ENCODE results near the gene KLK10.
"Not testable (repeated sequence)": the region's sequence is repeated elsewhere in the genome, so short reads cannot be mapped to it uniquely, and the experiment has no call there.

KLK10 gene

DNA sequence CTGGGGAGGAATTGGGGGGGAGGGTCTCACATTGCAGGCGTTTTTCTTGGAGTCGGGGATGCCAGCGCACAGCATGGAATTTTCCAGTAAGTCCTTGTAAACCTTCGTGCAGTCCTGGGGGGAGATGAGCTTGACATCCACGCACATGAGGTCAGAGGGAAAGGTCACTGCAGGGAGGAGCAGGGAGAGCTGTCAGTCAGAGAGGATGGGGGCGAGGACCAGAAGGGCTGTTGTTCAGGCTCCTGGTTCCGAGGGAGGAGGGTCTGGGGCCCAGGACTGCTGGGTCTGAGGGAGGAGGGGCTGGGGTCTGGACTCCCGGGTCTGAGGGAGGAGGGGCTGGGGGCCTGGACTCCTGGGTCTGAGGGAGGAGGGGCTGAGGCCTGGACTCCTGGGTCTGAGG lies 39.8 kb downstream of the KLK10 start:
- no peak overlapping the region for H3K27ac ChIP-seq
- TF ChIP-seq, protein P1, sequence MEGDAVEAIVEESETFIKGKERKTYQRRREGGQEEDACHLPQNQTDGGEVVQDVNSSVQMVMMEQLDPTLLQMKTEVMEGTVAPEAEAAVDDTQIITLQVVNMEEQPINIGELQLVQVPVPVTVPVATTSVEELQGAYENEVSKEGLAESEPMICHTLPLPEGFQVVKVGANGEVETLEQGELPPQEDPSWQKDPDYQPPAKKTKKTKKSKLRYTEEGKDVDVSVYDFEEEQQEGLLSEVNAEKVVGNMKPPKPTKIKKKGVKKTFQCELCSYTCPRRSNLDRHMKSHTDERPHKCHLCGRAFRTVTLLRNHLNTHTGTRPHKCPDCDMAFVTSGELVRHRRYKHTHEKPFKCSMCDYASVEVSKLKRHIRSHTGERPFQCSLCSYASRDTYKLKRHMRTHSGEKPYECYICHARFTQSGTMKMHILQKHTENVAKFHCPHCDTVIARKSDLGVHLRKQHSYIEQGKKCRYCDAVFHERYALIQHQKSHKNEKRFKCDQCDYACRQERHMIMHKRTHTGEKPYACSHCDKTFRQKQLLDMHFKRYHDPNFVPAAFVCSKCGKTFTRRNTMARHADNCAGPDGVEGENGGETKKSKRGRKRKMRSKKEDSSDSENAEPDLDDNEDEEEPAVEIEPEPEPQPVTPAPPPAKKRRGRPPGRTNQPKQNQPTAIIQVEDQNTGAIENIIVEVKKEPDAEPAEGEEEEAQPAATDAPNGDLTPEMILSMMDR (IDR thresholded peaks at IDR 0.05) = no peak
- no peak for TF ChIP-seq ZFX (IDR thresholded peaks at IDR 0.05; ENCODE audit: borderline replicate concordance)

DNA sequence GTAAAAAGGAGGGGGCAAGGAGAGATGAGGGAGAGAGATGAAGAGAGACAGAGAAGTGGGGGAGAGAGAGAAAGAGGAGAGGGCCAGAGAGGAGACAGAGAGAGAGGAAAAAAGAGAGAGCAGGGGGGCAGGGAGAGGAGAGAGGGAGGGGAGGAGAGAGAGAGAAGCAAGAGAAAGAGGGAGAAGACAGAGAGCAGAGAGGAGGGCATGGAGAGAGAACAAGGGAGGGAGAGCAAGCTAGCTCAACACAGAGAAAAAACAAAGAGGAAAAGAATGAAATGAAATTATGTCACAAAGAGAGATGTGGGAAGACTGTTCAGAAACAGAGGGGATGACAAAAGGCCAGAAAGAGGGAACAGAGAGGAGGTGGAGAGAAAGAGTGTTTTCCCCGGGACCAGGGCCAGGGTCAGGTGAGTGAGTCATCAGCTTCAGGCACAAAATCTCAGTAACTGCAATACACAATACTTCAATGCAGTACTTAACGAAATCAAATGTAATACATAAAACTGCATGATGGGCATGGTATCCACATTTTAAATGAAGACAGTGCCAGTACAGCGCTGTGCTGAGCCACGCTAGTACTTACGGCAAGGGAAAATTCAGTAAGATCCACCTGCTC lies 40.6 kb downstream of the KLK10 start:
- no peak overlapping the region for H3K27ac ChIP-seq
- TF ChIP-seq, protein P1 (IDR thresholded peaks at IDR 0.05) = no peak
- no peak for TF ChIP-seq ZFX (IDR thresholded peaks at IDR 0.05; ENCODE audit: borderline replicate concordance)

DNA sequence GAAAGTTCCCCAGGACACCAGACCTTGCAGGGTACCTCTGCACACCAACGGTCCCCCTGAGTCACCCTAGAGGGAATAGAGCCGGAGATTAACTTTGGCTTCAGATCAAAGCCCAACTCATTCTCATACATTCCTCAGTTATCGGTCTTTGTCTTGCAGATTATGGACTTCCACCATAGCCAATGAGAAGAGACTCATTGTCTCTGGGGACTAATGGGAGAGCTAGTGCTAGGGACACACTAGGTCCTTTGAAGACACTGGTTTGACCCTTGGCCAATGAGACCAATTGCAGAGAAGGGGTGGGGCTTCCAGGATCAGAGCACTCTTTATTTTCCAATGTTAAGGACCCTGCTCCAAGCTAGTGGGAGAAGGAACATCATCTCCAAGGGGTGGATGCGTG lies 41.9 kb downstream of the KLK10 start:
- no peak for TF ChIP-seq ZFX (IDR thresholded peaks at IDR 0.05; ENCODE audit: borderline replicate concordance)
- TF ChIP-seq, protein P1 (IDR thresholded peaks at IDR 0.05) = no peak
- no peak overlapping the region for H3K27ac ChIP-seq

DNA sequence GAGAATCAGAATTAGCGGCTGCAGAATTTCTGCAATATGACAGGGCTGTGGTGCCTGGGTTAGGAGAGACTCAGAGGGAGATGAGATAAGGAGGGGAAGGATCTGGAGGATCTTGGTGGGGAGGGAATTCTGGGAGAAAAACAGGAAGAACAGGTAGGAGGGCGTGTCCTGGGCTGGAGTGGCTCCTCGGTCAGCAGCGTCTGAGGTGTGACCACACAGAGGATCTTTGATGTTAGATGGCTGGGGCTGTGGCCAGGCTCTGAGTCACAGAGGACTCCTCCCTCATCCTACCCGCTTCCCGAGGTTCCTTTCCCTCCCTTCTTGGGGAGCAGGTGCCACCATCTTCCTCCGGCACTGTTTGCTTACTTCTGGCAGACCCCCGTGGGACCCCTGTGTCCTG lies 43.7 kb downstream of the KLK10 start:
- no peak for TF ChIP-seq ZFX (IDR thresholded peaks at IDR 0.05; ENCODE audit: borderline replicate concordance)
- TF ChIP-seq, protein P1 (IDR thresholded peaks at IDR 0.05) = no peak
- no peak overlapping the region for H3K27ac ChIP-seq

DNA sequence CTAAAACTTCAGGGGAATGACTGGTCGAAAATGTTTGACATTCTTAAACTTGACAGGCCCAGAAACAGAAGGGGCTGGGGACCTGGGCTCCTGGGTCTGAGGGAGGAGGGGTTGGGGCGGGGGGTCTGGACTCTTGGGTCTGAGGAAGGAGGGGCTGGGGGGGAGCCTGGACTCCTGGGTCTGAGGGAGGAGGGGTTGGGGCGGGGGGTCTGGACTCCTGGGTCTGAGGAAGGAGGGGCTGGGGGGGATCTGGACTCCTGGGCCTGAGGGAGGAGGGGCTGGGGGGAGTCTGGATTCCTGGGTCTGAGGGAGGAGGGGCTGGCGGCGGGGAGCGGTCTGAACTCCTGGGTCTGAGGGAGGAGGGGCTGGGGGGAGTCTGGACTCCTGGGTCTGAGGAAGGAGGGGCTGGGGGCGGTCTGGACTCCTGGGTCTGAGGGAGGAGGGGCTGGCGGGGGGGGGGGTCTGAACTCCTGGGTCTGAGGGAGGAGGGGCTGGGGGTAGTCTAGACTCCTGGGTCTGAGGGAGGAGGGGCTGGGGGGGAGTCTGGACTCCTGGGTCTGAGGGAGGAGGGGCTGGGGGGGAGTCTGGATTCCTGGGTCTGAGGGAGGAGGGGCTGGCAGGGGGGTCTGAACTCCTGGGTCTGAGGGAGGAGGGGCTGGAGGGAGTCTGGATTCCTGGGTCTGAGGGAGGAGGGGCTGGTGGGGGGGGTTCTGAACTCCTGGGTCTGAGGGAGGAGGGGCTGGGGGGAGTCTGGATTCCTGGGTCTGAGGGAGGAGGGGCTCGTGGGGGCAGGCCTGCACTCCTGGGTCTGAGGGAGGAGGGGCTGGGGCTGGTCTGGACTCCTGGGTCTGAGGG lies 44.6 kb downstream of the KLK10 start:
- TF ChIP-seq, protein P1 (IDR thresholded peaks at IDR 0.05) = no peak
- no peak for TF ChIP-seq ZFX (IDR thresholded peaks at IDR 0.05; ENCODE audit: borderline replicate concordance)
- H3K27ac ChIP-seq = no peak overlapping the region

DNA sequence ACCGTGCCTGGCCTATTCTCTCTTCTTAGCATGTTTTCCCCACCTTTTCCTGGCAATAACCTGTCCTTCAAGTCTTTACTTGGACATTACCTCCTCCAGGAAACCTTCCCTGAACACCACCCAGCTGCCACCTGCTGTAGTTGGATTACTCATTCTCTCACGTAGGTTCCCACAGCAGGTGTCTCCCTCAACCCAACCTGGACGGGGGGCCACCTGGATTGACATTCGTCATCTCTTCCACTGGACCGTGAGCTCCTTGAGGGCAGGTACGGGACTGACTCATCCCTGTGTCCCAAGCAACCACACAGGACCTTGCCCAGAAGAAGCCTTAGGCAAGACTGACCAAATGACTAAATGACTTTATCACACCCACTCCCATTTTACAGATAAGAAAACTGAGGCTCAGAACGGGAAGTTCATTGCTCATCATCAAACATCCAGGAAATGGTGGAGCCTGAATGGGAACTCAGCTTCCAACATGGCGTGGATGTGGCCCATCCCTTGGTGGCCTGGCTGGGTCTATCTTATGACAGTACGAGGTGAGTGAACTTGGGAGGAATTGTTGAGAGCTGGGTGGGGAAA lies 46.6 kb downstream of the KLK10 start:
- TF ChIP-seq, protein P1 (IDR thresholded peaks at IDR 0.05) = no peak
- no peak for TF ChIP-seq ZFX (IDR thresholded peaks at IDR 0.05; ENCODE audit: borderline replicate concordance)
- H3K27ac ChIP-seq = no peak overlapping the region

DNA sequence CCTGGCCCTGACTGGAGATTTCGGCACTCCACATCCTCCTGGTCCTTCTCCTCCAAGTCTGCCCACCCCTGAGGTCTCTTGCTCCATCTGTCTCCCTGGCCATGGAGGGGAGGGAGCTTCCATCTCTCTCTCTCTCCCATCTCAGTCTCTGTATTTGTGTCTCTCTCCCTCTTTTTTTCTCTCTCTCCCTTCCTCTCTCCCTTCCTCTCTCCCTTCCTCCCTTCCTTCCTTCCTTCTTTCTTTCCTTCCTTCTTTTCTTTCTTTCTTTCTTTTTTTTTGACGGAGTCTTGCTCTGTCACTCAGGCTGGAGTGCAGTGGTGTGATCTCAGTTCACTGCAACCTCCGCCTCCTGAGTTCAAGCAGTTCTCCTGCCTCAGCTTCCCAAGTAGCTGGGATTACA lies 49.7 kb downstream of the KLK10 start:
- H3K27ac ChIP-seq = not testable (repeated sequence)

All from 22Rv1 (cell line).